WERI-Rb-1 (cell line): Measurements from ENCODE around the gene NEURL1.

Experiments used
- DNase-seq: peaks from one replicate; pipeline ENCODE4 v3.0.0-alpha.2; 2020
- H3K27ac ChIP-seq: fragments of 250-450 bp; sonication (Bioruptor Pico); 2 replicates; pipeline ENCODE4 v1.5.1; 2020; ENCODE audit warnings: mild to moderate bottlenecking, moderate library complexity
- H3K27me3 ChIP-seq: fragments of 250-450 bp; sonication (Bioruptor Pico); 2 replicates; pipeline ENCODE4 v1.5.1; 2021; ENCODE audit warnings: mild to moderate bottlenecking, low read depth, moderate library complexity; ENCODE audit not compliant: insufficient read depth, severe bottlenecking
- H3K36me3 ChIP-seq: fragments of 250-450 bp; sonication (Bioruptor Pico); 2 replicates; pipeline ENCODE4 v1.5.1; 2020; ENCODE audit warnings: mild to moderate bottlenecking, moderate library complexity
- H3K4me3 ChIP-seq: 2 replicates; pipeline ENCODE4 v1.5.1; 2011; ENCODE audit warnings: low read depth, mild to moderate bottlenecking, control low read depth, low read length
- H3K9me3 ChIP-seq: fragments of 250-450 bp; sonication (Bioruptor Pico); 2 replicates; pipeline ENCODE4 v1.5.1; 2021; ENCODE audit warnings: mild to moderate bottlenecking, moderate library complexity; ENCODE audit not compliant: severe bottlenecking
- CTCF ChIP-seq: IDR thresholded peaks from 2 replicates; pipeline ENCODE4 v1.5.1; 2011; ENCODE audit warnings: low read depth, mild to moderate bottlenecking, control low read depth, inconsistent platforms, low read length

The NEURL1 gene

GRCh38 chr10:103619424-103620351 lies 126.2 kb downstream of the NEURL1 start:
- H3K9me3 ChIP-seq: no peaks in the 10 kb centered on the region
- H3K4me3 ChIP-seq: no peak overlapping the region
- H3K27me3 ChIP-seq: no peaks in the 10 kb centered on the region
- no peak for DNase-seq
- H3K36me3 ChIP-seq: no peaks in the 10 kb centered on the region
- peak overlapping the region; percentile 82 for H3K27ac ChIP-seq
- no peak for TF ChIP-seq CTCF

- no peaks in the 10 kb centered on the region for H3K9me3 ChIP-seq
- no peak overlapping the region; the same call in 1 of the 2 replicates for H3K27ac ChIP-seq
- no peak for TF ChIP-seq CTCF
- no peaks in the 10 kb centered on the region for H3K27me3 ChIP-seq
- no peaks in the 10 kb centered on the region for H3K36me3 ChIP-seq
- DNase-seq: no peak
- H3K4me3 ChIP-seq: no peak overlapping the region
Observed at GRCh38 chr10:103620352-103620740, 126.8 kb downstream of the NEURL1 start.

- Histone ChIP-seq H3K36me3 (no peaks in the 10 kb centered on the region; the same call in 1 of the 2 replicates), H3K27ac (no peak overlapping the region), H3K4me3 (no peak overlapping the region), H3K9me3 (no peaks in the 10 kb centered on the region), H3K27me3 (no peaks in the 10 kb centered on the region)
- no peak for TF ChIP-seq CTCF
- DNase-seq: no peak
Observed at GRCh38 chr10:103620891-103621782, 127.6 kb downstream of the NEURL1 start.

- no peak for DNase-seq
- H3K4me3 ChIP-seq: no peak overlapping the region
- H3K36me3 ChIP-seq: no peaks in the 10 kb centered on the region; the same call in 1 of the 2 replicates
- no peak overlapping the region for H3K27ac ChIP-seq
- no peak for TF ChIP-seq CTCF
- H3K9me3 ChIP-seq: no peaks in the 10 kb centered on the region
- no peaks in the 10 kb centered on the region for H3K27me3 ChIP-seq
Observed at GRCh38 chr10:103621783-103622125, 128.2 kb downstream of the NEURL1 start.

- Histone ChIP-seq H3K27ac (no peak overlapping the region), H3K4me3 (no peak overlapping the region), H3K36me3 (no peaks in the 10 kb centered on the region; the same call in 1 of the 2 replicates), H3K27me3 (no peaks in the 10 kb centered on the region), H3K9me3 (no peaks in the 10 kb centered on the region)
- DNase-seq: no peak
- TF ChIP-seq CTCF: no peak
Observed at GRCh38 chr10:103622286-103622685, 128.8 kb downstream of the NEURL1 start.
